ENCODE results near the gene CD70.
"Not testable (repeated sequence)": the region's sequence is repeated elsewhere in the genome, so short reads cannot be mapped to it uniquely, and the experiment has no call there.

CD70 gene

DNA sequence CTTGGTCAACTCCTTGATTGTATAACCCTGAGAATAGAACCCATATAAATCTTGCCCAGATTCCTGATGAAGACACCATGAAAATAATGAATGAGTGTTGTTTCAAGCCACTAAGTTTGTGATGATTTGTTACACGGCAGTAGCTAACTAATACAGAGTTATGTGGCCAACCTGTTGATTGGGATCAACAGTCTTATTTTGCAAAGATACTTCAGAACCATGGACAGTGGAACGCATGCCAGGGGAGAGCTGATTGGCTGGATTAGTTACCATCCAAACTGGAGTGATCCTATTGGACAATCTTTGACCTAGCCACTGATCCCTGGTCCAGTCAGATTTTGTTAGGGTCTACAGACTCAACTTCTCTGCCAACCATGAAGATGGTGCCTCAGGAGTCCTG, 26.6 kb downstream of the CD70 start:
- no peak overlapping the region for H3K4me3 ChIP-seq (ENCODE audit: low read length)
- peak; percentile 42 for DNase-seq (ENCODE audit: low read depth)
- TF ChIP-seq, protein P1, sequence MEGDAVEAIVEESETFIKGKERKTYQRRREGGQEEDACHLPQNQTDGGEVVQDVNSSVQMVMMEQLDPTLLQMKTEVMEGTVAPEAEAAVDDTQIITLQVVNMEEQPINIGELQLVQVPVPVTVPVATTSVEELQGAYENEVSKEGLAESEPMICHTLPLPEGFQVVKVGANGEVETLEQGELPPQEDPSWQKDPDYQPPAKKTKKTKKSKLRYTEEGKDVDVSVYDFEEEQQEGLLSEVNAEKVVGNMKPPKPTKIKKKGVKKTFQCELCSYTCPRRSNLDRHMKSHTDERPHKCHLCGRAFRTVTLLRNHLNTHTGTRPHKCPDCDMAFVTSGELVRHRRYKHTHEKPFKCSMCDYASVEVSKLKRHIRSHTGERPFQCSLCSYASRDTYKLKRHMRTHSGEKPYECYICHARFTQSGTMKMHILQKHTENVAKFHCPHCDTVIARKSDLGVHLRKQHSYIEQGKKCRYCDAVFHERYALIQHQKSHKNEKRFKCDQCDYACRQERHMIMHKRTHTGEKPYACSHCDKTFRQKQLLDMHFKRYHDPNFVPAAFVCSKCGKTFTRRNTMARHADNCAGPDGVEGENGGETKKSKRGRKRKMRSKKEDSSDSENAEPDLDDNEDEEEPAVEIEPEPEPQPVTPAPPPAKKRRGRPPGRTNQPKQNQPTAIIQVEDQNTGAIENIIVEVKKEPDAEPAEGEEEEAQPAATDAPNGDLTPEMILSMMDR (IDR thresholded peaks at IDR 0.05; ENCODE audit: insufficient read depth, low read depth, low read length, missing control alignments), result no peak

DNA sequence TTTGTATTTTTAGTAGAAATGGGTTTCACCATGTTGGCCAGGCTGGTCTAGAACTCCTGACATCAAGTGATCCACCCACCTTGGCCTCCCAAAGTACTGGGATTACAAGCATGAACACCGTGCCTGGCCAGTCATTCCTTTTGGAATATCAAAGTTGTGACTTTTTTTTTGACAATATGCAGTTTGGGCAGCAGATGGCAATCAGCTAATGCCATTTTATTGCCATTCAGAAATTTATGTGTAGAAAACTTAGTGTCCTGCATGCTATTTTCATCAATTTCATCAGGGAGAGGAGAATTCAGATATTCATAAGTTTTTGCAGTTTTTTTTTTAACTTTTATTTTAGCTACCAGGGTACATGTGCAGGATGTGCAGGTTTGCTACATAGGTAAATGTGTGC, 28.5 kb downstream of the CD70 start:
- H3K4me3 ChIP-seq (ENCODE audit: low read length); DNase-seq (ENCODE audit: low read depth): not testable (repeated sequence)

- H3K4me3 ChIP-seq (ENCODE audit: low read length), result no peak overlapping the region
- TF ChIP-seq, protein P1 (IDR thresholded peaks at IDR 0.05; ENCODE audit: insufficient read depth, low read depth, low read length, missing control alignments), result no peak
- DNase-seq (ENCODE audit: low read depth), result peak; percentile 53
These were observed 34.3 kb downstream of the CD70 start for GRCh38 chr19:6556480-6557195.

DNA sequence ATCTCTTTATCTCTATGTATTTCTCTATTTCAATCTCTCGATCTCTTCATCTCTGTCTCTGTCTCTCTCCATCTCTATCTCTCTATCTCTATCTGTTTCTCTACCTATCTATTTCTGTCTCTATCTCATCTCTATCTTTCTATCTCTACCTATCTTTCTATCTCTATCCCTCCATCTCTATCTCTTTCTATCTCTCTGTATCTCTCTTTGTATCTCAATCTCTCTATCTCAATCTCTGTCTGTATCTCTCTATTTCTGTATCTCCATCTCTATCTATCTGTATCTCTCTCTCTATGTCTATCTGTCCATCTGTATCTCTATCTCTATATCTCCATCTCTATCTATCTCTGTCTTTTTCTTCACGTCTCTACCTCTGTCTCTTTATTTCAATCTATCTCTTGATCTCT, 34.9 kb downstream of the CD70 start:
- TF ChIP-seq, protein P1 (IDR thresholded peaks at IDR 0.05; ENCODE audit: insufficient read depth, low read depth, low read length, missing control alignments), result no peak
- no peak for DNase-seq (ENCODE audit: low read depth)
- H3K4me3 ChIP-seq (ENCODE audit: low read length), result no peak overlapping the region

- TF ChIP-seq, protein P1 (IDR thresholded peaks at IDR 0.05; ENCODE audit: insufficient read depth, low read depth, low read length, missing control alignments), result no peak
- DNase-seq (ENCODE audit: low read depth), result no peak
- H3K4me3 ChIP-seq (ENCODE audit: low read length), result no peak overlapping the region
These were observed 39.1 kb downstream of the CD70 start for GRCh38 chr19:6551607-6552450.

GRCh38 chr19:6551091-6551490, 39.9 kb downstream of the CD70 start:
- TF ChIP-seq, protein P1 (IDR thresholded peaks at IDR 0.05; ENCODE audit: insufficient read depth, low read depth, low read length, missing control alignments), result no peak
- DNase-seq (ENCODE audit: low read depth), result no peak

DNA sequence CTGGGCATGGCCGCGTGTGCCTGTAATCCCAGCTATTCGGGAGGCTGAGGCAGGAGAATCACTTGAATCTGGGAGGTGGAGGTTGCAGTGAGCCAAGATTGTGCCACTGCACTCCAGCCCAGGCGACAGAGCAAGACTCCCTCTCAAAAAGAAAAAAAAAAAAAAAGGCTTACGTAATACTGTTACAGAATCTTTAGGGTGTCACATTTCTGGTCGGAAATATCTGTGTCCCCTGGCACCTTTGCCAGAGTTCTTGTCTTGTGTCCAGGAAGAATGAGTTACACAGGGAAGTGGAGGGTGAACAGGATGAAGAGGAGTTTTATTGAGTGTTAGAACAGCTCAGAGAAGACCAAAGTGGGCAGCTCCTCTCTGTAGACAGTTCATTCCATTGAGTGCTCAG, 40.3 kb downstream of the CD70 start:
- not testable (repeated sequence) for DNase-seq (ENCODE audit: low read depth); H3K4me3 ChIP-seq (ENCODE audit: low read length)

More at GRCh38 chr19:6551091-6551490, 39.9 kb downstream of the CD70 start:
- H3K4me3 ChIP-seq (ENCODE audit: low read length), result no peak overlapping the region
